ENCODE data around the gene BABAM2.
A peak's percentile ranks its signal among the peaks of the same experiment; 100 is the strongest.
"Not testable (repeated sequence)": the region's sequence is repeated elsewhere in the genome, so short reads cannot be mapped to it uniquely, and the experiment has no call there.

BABAM2 gene

DNA sequence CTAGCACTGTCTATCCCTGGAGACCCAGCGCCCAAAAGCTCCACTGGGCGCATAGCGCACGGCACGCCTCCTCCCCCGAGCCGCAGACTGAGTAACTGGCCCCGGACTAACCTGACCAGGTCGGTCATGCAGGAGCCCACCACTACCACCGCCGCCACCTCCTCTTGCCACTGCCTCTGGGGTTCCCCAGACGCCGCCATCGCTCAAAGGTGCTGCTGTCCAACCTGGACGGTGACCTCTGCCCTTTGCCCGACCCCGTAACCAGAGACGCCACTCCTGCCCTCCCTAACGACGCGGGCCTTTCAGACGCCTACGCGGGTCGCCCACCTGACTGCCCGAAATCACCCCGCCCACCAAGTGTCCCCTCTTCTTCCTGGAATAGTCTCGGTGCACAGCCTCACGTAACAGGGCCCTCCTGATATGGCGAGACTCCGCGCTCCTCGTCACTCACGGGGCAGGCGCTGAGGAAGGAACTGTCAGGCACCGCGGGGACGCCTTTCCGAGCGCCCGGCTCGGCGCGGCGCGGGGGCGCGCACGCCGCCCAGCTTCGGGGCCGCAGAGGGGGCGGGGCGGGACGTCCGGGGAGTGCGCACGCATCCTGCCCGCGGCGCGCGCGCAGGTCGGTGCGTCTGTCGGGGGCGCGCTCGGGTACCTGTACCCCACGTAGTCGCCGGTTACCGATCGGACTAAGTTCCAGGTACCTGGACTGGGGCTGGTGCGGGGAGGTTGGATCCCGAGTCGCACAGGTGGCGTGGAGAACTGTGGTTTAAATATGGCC lies at the start of gene BABAM2, which contains the start of gene RBKS:
Gene BABAM2, plus strand, starts transcription at position 584 of the 778 bp plus-strand sequence. CDS start 3,828 bp downstream, outside the sequence.
Gene RBKS, minus strand, starts transcription at position 242 of the 778 bp plus-strand sequence. Its CDS starts 42 bp downstream, at position 200.
- DNase-seq = peak; percentile 88

DNA sequence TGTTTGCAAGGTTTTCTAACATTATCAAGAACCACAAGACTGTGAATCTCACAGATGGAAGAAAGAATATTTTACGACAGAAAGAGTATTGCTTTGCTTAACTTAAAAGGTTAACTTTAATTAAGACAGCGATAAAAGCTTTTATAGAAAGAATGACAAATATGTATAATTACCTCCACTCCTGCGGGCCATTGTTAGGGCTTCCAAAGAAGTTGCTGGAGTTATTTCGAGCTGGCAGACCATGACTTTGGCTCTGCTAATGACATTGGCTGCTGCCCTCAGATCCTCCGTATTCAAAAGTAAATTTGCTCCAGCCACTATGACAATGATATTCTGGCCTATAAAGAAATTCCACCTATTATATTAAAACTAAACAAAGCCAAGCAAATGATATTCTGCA lies 47.6 kb upstream of the BABAM2 start:
- DNase-seq = no peak

DNA sequence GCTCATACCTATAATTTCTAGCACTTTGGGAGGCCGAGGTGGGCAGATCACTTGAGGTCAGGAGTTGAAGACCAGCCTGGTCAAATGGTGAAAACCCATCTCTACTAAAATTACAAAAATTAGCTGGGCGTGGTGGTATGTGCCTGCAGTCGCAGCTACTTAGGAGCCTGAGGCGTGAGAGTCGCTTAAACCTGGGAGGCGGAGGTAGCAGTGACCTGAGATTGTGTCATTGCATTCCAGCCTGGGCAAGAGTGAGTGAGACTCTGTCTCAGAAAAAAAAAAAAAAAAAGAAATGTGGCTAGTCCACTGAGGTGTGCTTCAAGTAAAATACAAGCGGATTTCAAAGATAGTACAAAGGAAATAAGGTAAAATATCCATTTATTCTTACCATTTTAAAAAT lies 46.5 kb upstream of the BABAM2 start:
- no peak for DNase-seq

DNA sequence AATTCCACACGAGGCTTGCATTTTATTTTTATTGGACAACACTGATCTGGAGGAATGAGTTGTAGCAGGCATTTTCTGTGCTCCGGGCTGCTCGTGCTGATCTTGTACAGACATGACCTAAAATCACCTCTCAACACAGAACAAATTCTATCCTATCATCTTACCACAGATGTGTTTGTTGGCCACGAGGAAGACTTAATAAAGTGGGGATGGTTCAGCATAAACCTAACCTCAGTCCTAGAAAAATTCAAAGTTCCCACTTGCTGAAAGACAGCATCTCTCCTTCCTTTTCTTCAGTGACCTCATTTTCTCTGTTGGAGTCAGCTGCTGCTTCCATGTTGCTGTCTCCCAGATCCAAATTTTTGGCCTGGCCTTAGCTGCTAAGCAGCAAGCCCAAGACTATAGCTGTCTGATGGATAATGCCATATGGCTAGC lies 45.7 kb upstream of the BABAM2 start:
- DNase-seq = no peak

DNA sequence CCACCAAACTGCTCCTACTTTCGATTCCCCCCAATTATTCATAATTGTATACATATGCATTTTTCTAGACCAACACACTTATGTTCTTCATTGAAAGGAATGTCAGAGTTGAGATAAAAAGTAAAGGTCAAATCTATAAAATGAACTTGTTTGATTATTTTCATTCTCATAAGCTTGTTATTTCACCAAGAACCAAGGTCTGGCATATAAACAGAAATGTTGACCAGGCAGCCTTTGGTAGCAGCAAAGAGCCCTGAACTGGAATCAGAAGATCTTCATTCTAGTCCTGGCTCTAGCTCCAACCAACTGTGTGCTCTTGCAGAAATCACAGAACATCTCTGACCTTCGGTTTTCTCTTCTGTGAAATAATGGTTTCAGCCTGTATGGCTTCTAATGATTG lies 43.2 kb upstream of the BABAM2 start:
- DNase-seq = no peak

DNA sequence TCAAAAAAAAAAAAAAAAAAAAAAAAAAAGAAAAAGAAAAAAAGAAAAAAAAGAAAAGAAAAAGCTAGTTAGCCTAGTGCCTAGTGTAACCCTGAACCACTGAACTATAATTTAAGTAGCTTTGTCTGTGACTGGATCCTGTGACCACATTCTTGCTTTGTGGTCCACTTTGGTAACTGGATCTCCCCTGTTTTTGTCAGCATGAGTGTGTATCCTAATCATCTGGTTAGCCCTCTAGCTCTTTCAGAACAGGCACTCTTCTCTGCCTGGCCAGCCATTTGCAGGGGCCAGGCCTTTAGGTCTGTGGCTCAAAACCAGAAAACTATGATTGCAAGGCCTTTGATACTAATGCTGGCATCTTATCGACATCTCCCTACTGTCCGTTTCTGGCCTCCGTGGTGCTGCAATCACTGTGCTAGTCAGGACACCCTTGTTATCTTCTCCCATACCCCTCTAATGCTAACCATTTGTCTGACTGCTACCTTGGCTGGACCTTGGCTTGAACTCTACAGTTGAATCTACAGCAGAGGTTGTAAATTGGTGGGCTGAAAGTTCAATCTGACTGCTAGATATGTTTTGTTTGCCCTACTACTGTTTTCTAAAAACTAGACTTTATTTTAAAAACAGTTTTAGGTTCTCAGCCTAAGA lies 40.8 kb upstream of the BABAM2 start:
- no peak for DNase-seq

DNA sequence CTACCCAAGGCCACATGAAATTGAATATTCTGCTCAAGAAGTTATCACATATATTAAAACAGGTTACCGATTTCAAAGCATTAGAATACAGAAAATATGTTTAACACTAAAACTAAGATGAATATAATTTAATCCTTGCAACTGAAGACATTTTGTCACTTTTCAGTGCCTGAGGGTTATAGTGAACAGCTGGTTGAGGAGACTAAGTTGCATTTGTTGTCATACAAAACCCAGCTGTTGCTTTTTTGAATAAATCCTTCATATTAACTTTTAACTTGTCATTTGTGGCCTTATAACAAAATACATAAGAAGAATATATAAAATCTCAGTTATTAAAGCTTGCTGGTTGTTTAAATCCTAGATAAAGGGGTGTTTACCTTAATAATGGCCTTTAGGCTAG lies 37.8 kb upstream of the BABAM2 start:
- no peak for DNase-seq

DNA sequence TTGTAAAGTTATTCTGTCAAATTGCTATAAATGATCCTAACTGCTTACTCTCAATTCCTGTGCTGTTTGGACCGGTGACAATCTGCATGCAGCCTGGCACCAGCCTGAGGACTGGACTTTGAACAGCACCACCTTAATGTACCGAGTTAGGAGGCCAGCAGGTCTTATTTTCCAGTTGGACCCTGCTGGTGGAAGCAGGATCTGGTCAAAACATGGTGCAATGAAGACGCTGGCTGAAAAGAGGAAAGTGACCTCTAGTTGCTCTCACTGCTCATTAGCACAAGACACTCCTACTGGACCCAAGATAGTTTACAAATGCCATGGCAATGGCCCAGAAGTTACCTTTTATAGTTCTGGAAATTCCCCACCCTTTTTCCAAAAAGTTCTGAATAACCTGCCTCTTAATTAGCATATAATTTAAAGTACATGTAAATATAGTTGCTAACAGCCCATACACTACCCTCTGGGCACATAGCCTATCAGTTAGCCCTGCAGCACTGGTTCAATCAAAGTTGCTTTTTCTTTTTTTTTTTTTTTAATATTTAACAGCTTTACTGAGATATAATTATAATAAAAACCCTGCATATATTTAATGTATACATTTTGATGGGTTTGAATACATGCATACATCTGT lies 36.2 kb upstream of the BABAM2 start:
- no peak for DNase-seq

DNA sequence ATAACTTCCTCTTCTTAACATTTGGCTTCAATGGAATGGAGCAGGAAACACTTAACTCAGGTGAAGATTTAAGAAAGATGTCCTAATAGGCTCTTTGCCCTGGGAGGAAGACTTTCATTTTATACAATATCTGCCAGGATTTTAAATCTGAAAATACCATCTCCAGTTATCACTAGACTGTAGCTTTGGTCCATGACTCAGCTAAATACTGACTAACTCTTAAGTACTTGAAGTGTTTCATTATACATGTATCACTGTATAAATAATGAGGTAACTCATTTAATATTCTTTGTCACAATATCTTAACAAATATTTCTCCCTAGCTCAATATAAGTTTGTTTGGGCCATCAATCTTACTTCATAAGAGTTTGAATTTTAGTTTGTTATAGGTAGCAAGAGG lies 35.1 kb upstream of the BABAM2 start:
- DNase-seq = peak; percentile 73

DNA sequence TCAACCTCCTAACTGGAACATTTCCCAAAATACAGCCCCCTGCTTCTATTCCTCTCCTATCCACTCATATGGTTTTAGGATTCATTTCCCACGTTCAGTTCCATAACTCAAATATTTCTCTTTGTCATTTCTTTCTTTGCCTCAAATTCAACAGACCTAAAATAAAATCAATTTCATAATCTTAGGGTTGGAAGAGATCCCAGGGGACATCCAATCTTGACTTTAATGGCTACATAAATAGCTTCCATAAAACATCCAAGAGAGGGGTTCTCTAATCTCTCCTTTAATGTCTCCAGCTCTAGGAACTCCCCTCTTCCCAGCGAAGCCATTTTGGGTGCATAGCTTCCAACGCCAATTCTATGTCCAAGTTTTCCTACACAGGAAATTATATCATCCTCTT lies 34.1 kb upstream of the BABAM2 start:
- no peak for DNase-seq

DNA sequence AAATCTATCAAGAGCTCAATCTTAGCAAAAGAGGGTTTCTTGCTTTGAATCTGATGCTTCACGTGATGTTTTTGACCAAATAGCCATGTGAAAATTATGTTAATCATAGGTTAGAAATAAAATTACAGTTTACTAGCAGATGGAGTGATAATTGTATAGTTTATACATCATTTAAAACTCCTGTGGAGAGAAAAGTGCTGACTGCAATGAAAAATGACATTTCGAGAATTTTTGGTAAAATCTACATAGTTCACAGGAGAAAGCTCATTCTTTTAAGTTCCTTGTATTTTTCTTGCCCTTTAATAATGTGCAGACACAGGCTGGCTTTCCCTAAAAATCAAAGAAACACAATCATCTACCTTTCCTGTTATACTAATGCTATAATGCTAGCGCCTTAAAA lies 33.6 kb upstream of the BABAM2 start:
- DNase-seq = no peak

DNA sequence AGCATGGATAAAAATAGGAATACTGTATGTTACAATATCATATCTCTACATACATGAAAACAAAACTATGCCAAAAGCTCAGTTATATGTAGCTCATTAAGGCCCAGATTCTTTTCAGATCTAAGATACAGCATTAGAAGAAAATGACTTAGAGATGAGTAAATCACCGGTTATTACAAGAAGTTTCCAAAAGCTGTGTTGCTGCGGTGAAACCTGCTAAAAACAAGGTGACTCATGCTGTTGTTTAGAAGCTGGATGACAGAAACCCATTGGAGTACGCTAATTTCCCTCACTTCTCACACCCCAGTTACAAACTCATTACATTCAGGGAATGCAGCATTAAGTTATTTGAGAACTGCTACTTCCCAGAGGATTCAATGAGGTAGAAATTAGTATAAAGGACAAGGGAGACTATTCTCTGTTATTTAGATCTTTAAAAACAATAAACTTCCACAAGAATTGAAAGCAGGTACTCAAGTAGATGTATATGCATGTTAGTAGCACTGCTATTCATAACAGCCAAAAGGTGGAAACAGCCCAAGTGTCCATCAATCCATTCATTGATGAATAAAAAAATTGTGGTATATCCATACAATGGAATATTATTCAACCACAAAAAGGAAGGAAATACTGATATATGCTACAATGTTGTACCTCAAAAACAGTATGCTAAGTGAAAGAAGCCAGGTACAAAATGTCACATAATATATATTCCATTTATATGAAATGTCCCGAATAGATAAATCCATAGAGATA lies 32.9 kb upstream of the BABAM2 start:
- DNase-seq = peak; percentile 78

DNA sequence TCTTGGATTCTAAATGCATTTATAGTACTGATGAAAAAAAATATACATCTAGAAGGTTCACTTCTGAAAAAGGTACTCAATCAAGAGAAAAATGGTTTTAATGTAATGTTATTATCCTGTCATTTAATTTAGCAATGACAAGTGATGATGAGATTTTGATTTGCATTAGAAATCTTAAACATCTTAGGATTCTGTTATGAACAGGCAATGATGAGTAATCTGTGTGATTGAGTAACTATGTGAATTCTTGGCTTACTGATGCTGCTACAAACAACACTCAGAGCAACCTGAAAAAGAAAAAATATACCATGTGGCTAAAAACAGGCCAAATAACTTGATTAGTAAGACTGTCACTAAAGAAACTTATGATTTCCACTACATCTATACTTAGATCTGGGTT lies 30.4 kb upstream of the BABAM2 start:
- DNase-seq = peak; percentile 81

DNA sequence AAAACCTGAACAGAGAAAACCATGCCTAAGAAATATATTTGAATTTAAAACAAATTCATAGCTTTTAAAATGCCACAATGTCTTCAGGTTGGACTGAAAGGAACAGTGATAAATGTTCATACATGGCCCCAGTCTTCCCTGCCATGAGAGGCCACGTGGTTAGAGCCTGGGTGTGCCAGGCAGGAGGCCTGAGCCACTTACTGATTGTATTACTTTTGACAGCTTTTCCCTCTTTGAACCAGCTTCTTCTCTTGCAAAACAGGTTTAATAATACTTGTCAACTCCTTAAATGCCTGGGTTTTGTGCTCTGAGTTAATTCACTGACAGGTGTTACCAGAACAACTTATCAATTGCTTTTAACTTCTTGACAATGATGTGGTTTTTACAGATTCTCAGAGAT lies 27.4 kb upstream of the BABAM2 start:
- no peak for DNase-seq

DNA sequence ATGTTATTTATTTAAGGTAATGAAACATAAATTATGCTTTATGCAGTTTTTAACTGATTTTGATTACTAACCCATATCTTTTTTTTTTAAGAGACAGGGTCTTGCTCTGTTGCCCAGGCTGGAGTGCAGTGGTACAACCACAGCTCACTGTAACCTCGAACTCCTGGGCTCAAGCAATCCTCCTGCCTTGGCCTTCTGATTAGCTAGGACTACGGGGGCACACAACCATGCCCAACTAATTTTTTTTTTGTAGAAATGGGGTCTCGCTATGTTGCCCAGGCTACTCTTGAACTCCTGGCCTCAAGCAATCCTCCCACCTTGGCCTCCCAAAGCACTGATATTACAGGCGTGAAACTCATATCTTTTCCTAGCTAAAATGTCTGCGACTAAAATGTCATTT lies 26.6 kb upstream of the BABAM2 start:
- DNase-seq = not testable (repeated sequence)

DNA sequence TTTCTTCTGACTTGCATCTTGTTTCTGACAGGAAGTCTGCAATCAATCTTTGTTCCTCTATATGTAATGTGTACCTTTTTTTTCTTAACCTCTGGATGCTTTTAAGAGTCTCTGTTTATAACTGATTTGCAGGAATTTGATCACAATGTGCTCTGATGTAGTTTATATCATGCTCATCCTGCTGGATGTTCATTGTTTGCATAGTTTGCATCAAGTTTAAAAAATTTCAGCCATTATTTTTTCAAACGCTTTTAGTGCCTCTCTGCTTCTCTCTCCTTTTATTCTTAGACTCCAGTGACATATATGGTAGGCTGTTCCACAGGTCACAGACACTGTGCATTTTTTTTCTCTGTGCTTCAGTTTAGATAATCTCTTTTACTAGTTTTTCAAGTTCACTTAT lies 24.3 kb upstream of the BABAM2 start:
- no peak for DNase-seq

DNA sequence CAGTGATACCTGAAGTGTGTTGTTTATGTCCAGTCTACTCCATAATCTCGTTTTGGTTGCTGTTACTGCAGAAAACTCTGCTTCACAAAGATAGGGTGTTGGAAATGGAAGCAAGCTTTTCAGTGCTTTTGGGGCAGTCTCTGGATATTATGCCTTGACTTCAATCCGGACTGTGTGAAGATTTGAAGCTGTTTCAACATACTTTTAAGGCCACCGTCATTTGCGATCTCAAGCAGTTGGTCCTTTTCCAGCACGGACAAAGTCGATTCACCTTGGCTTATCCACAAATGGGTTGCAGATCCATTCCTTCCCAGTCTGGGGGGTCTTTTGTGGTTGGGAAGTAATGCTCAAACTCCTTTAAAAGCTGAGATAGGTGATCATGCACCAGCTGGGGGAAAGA lies 20.8 kb upstream of the BABAM2 start:
- no peak for DNase-seq

DNA sequence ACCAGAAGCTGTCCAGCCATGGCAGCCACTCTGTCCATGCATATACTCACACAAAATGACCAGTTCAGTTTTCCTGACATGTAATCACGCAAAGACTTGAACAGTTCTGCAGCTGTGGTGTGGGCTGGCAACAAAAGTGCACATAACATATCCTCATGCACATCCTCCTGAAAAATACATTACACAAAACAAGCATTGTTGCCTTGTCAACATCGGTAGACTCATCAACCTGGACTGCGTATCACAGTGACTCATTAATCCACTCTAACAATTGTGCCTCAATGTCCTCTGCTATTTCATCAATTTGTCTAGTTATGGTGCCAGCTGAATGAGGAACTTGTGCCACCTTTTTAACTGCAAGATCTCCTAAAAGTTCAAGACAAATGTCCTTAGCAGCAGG lies 19.8 kb upstream of the BABAM2 start:
- no peak for DNase-seq

DNA sequence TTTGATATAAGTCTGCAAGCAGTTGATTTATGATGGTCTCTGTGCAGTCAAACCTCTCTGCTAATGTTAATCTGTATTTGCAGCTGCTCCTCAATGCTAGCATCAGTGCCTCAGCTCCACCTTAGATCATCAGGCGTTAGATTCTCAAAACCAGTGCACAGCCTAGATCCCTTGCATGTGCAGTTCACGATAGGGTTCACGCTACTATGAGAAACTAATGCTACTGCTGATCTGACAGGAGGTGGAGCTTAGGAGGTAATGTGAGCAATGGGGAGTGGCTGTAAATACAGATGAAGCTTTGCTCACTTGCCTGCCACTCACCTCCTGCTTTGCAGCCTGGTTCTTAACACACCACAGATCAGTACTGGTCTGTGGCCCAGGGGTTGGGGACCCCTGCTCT lies 18.7 kb upstream of the BABAM2 start:
- no peak for DNase-seq

DNA sequence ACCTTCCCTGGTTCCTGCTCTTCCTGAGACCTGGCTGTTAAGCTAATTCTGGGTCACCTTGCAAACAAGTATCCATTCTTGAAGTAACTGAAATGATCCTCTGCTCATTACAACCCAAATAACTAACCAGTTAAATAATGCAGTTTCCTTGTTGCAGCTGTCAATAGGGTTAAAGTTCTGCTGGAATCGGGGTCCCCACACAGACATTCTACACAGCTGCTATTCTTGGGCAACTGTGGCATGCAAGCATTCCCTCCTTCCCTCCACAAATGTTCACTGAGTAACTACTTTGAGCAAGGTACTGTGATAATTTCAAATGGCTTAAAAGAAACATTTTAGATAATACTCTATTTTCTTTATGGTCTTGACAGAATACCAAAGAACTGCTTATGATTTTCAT lies 17.4 kb upstream of the BABAM2 start:
- no peak for DNase-seq

DNA sequence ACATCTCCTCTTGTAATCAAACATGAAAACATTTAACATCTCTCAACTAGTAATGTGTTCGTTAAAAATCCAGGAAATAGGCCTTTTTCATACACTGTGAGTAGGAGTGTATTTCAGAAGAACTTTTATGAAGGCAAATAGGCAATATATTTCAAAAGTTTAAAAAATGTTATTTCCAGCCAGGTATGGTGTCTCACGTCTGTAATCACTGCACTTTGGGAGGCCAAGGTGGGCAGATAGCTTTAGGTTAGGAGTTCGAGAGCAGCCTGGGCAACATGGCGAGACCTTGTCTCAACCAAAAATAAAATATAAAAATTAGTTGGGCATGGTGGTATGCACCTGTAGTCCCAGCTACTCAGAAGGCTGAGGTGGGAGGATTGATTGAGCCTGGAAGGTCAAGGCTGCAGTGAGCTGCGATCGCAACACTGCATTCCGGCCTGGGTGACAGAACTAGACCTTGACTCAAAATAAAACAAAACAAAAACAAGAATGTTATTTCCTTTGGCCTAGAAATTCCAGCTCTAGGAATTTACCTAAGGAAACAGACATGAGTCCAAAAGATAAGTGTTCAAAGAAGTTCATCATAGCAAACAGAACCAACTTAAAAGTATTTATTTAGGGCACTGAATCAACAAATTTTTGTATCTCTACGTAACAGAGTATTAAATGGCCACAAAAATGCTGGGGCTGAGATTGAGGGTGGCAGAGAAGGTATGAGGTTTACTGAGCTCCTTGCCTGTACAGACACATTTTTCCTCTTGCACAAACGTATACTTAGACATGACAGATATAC lies 15.2 kb upstream of the BABAM2 start:
- no peak for DNase-seq

DNA sequence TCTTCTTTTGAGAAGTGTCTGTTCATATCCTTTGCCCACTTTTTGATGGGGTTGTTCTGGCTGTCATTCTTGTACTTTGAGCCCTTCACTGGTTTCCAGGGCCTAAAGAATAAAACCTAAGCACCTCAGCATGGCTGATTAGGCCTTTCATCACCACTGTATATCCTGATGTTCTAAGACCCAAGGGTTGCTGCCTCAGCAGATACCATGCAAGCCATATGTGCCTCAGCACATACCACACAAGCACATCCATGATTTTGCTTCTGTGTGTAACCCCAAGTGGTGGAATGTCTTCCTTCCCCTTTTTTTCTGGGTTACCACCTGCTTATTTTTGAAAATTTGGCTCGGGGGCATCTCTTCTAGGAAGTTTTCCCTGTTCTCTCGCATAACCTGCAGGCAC lies 11.7 kb upstream of the BABAM2 start:
- no peak for DNase-seq
